GM12891 (cell line): Measurements from ENCODE around the gene SUN5.

Experiments used
- PAX5 ChIP-seq: IDR thresholded peaks from 2 replicates; pipeline ENCODE4 v1.6.1; 2011; ENCODE audit warnings: low read length, moderate library complexity, mild to moderate bottlenecking; ENCODE audit not compliant: insufficient read depth, severe bottlenecking
- POLR2A ChIP-seq: IDR thresholded peaks from 2 replicates; pipeline ENCODE4 v1.6.1; 2011; ENCODE audit warnings: low read depth, low read length, control low read depth
- POLR2AphosphoS5 ChIP-seq: IDR thresholded peaks from 2 replicates; pipeline ENCODE4 v1.6.1; 2011; ENCODE audit warnings: low read depth, low read length, control low read depth
- TAF1 ChIP-seq: IDR thresholded peaks from 2 replicates; pipeline ENCODE4 v1.6.1; 2011; ENCODE audit warnings: low read depth, low read length, control low read depth

DNA sequence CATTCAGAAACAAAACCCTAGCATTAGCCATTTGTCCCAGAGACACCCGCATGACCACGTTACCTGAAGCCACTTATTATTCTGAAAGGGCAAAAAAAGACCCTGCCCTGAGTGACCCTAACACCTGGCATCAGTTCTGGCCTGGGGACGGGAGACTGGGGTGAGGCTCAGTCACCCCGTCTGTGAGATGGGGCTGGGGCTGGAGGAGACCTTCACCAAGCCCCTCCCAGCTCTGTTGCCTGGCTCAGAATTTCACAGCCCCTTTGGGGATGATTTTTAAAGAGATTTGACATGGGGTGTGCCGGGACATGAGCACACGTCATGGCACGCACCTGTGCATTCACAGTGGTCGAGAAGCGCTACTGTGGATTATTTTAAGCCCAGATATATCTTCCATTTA lies 25.8 kb upstream of the SUN5 start:
- no peak for TF ChIP-seq PAX5
- TF ChIP-seq TAF1 = no peak
- TF ChIP-seq POLR2A = no peak
- TF ChIP-seq POLR2AphosphoS5 = no peak
